K562 (cell line): ENCODE data around the gene EFS. TPM values are rescaled to one million over a fixed set of nuclear protein-coding genes. Genes with fewer than 3 reads are reported as not detected.

ENCODE experiments used
- ARNT ChIP-seq, 2 experiments: fragments of 450-650 bp; IDR thresholded peaks; 2 replicates each; pipeline ENCODE4 v1.6.1; 2016; ENCODE audit warnings: mild to moderate bottlenecking in 1 of 2
- BDP1 ChIP-seq: IDR thresholded peaks from 3 replicates; pipeline ENCODE4 v1.6.1; 2011; ENCODE audit not compliant: insufficient read length, insufficient read depth
- CBFA2T3 ChIP-seq: fragments of 450-650 bp; IDR thresholded peaks from 2 replicates; pipeline ENCODE4 v1.6.1; 2017
- CBFB ChIP-seq: sonication (generic); formaldehyde crosslinking; IDR thresholded peaks from 2 replicates; pipeline ENCODE4 v1.4.0; 2020; ENCODE audit warnings: mild to moderate bottlenecking, missing genetic modification reagents
- CREB3 ChIP-seq: fragments of 450-650 bp; conservative IDR thresholded peaks from 2 replicates; pipeline ENCODE4 v1.6.1; 2016; ENCODE audit warnings: missing genetic modification characterization, low read depth, mild to moderate bottlenecking, missing compliant biosample characterization, moderate library complexity
- ETV5 ChIP-seq: sonication (generic); formaldehyde crosslinking; IDR thresholded peaks from 2 replicates; pipeline ENCODE4 v1.4.0; 2020; ENCODE audit warnings: low read depth, mild to moderate bottlenecking, missing genetic modification reagents
- GTF2E2 ChIP-seq: fragments of 200-800 bp; sonication (Bioruptor generic); IDR thresholded peaks from 2 replicates; pipeline ENCODE4 v1.6.1; 2016; ENCODE audit warnings: missing genetic modification characterization, missing compliant biosample characterization
- HCFC1 ChIP-seq: IDR thresholded peaks from 2 replicates; pipeline ENCODE4 v1.6.1; 2012; ENCODE audit warnings: low read depth, low read length, improper control_type of control experiment
- HDAC1 ChIP-seq, 2 experiments: fragments of 450-650 bp; IDR thresholded peaks; 2 replicates each; pipeline ENCODE4 v1.6.1; 2016 to 2017; ENCODE audit warnings: inconsistent platforms in 1 of 2, mild to moderate bottlenecking in 1 of 2, moderate library complexity in 1 of 2
- HDAC6 ChIP-seq: IDR thresholded peaks from 2 replicates; pipeline ENCODE4 v1.6.1; 2012; ENCODE audit warnings: low read depth, mild to moderate bottlenecking, control low read depth, inconsistent platforms, low read length, moderate library complexity
- MCM2 ChIP-seq: fragments of 450-650 bp; IDR thresholded peaks from 2 replicates; pipeline ENCODE4 v1.6.1; 2017; ENCODE audit warnings: low read depth, mild to moderate bottlenecking
- MTA3 ChIP-seq: fragments of 450-650 bp; formaldehyde crosslinking; IDR thresholded peaks from 2 replicates; pipeline ENCODE4 v1.6.1; 2017; ENCODE audit warnings: mild to moderate bottlenecking, borderline replicate concordance
- MYBL2 ChIP-seq, 2 experiments: fragments of 450-650 bp in 1 of 2; sonication (generic) in 1 of 2; formaldehyde crosslinking in 1 of 2; IDR thresholded peaks; 2 replicates each; pipeline versions ENCODE4 v1.6.1 to v1.8.1; 2017 to 2022; ENCODE audit warnings: borderline replicate concordance in 1 of 2, inconsistent platforms in 1 of 2, low read depth in 1 of 2, mild to moderate bottlenecking in 1 of 2, missing genetic modification reagents in 1 of 2, moderate library complexity in 1 of 2
- NELFE ChIP-seq: IDR thresholded peaks from 2 replicates; pipeline ENCODE4 v1.6.1; 2011; ENCODE audit warnings: mild to moderate bottlenecking; ENCODE audit not compliant: insufficient read depth, insufficient read length
- PML ChIP-seq: IDR thresholded peaks from 2 replicates; pipeline ENCODE4 v1.6.1; 2012; ENCODE audit warnings: low read length, inconsistent platforms
- RB1 ChIP-seq: fragments of 450-650 bp; IDR thresholded peaks from 2 replicates; pipeline ENCODE4 v1.6.1; 2017; ENCODE audit warnings: low read depth, mild to moderate bottlenecking
- SMAD3 ChIP-seq: fragments of 450-650 bp; formaldehyde crosslinking; conservative IDR thresholded peaks from 2 replicates; pipeline ENCODE4 v1.4.0; 2020; ENCODE audit warnings: mild to moderate bottlenecking
- SREBF1 ChIP-seq: fragments of 150-350 bp; IDR thresholded peaks from 2 replicates; pipeline ENCODE4 v1.6.1; 2014; ENCODE audit warnings: antibody characterized with exemption, low read depth, low read length, borderline replicate concordance
- WHSC1 ChIP-seq: IDR thresholded peaks from one replicate; pipeline ENCODE4 v1.6.1; 2012; ENCODE audit warnings: low read length, control low read depth, inconsistent platforms
- ZC3H4 ChIP-seq: sonication (generic); formaldehyde crosslinking; IDR thresholded peaks from 2 replicates; pipeline ENCODE4 v1.9.0; 2021; ENCODE audit warnings: missing genetic modification reagents, borderline replicate concordance
- ZFP36 ChIP-seq: fragments of 150-350 bp; IDR thresholded peaks from 2 replicates; pipeline ENCODE4 v1.6.1; 2018; ENCODE audit warnings: low read length, low read depth; ENCODE audit not compliant: partially characterized antibody
- ZNF24 ChIP-seq: fragments of 450-650 bp; IDR thresholded peaks from 2 replicates; pipeline ENCODE4 v1.6.1; 2016
- ZNF354B ChIP-seq: fragments of 250-450 bp; sonication (Bioruptor Pico); IDR thresholded peaks from 2 replicates; pipeline ENCODE4 v1.4.0; 2020
- ZNF431 ChIP-seq: sonication (generic); formaldehyde crosslinking; IDR thresholded peaks from 2 replicates; pipeline ENCODE4 v1.8.0; 2022; ENCODE audit warnings: mild to moderate bottlenecking, missing genetic modification reagents
- ZNF449 ChIP-seq: fragments of 250-450 bp; sonication (Bioruptor Pico); IDR thresholded peaks from 2 replicates; pipeline ENCODE4 v1.8.0; 2022; ENCODE audit warnings: moderate library complexity, mild to moderate bottlenecking, inconsistent platforms
- ZNF551 ChIP-seq: fragments of 250-450 bp; sonication (Bioruptor Pico); IDR thresholded peaks from 2 replicates; pipeline ENCODE4 v1.5.0; 2021; ENCODE audit warnings: mild to moderate bottlenecking, moderate library complexity
- ZNF655 ChIP-seq: fragments of 250-450 bp; sonication (Bioruptor Pico); IDR thresholded peaks from 2 replicates; pipeline ENCODE4 v1.5.0; 2021
- ZNF778 ChIP-seq: fragments of 450-650 bp; formaldehyde crosslinking; IDR thresholded peaks from 2 replicates; pipeline ENCODE4 v1.4.0; 2020; ENCODE audit warnings: mild to moderate bottlenecking, moderate library complexity
- polyA plus RNA-seq, 8 experiments: library from polyadenylated mRNA; depleted of rRNA in 4 of 8; stranded (reverse) in 5 of 8; unstranded in 3 of 8; fragments of >200 nt; fragmentation: Nextera tagmentation in 2 of 8; fragmentation: Illumina TruSeq in 1 of 8; extraction: Ambion mirVana in 2 of 8; extraction: Trizol in 1 of 8; gene quantifications; 2 replicates each; pipeline versions ENCODE4 v1.2.1 to v1.2.3, GENCODE V29; 2011 to 2014; ENCODE audit warnings: inconsistent platforms in 1 of 8, missing spikeins in 1 of 8
- total RNA-seq, 7 experiments: library from RNA; depleted of rRNA in 6 of 7; stranded (reverse); fragments of >200 nt in 6 of 7; fragmentation: Illumina TruSeq in 2 of 7; extraction: Trizol in 2 of 7; gene quantifications; 2 replicates each; pipeline versions ENCODE4 v1.2.1 to v1.2.3, GENCODE V29; 2011 to 2021; ENCODE audit warnings: low replicate concordance in 1 of 7

The EFS gene
- total and polyA plus RNA-seq, 9 of the 15 experiments (the other 6 are each of a cell fraction or from before 2014, with no cell fraction given) = 0.01 to 0.03 TPM; not detected in 7

DNA sequence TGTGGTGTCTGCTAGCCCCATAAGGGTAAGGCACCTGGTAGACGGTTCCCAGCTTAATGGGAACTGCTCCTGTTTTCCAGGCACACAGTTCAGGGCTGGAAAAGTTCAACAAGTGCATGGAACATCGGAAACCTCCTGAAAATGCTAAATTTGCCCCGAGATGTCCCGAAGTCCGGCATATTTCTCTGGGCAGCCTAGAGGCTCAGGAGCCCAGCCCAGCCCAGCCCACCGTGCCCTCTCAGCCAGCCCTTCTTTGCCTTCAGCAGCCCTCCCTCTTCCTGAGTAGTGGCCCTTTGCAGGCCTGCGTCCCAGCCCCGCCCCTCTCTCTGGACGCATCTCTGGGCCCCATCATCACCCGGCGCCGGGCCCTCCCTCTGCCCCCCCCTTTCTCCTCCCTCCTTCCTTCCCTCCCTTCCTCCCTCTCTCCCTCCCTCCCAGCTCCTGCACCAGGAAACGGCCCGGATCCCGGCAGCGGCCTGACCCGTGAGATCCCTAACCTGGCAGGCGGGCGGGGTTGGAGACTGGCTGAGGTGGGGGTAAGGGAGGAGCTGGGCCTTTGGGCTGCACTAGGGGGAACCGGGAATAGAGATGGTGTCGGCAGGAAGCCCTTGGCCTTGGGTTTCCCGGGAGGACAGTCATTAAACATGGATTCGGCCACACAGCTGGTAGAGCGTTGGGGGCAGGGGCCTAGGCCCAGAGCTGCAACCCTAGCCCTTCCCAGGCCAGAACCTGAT, 58.4 kb downstream of the EFS start, which contains the start of gene BCL2L2 (continued):
- no peak for TF ChIP-seq ZNF655 (CRISPR knock-in tag)
- peak; percentile 20; the same call in 1 of the 2 replicates for TF ChIP-seq CBFA2T3
- 0 out of 2 replicates have a peak, but pooled peaks have one; percentile 32 for TF ChIP-seq GTF2E2
- TF ChIP-seq NELFE = no peak
- no peak for TF ChIP-seq ZNF449
- TF ChIP-seq MCM2 = no peak
- no peak for TF ChIP-seq HDAC6
- TF ChIP-seq ARNT (IDR thresholded peaks at IDR 0.05) = peak in 1 of 2 experiments; percentile 35; a peak in 1 of 4 replicates
- TF ChIP-seq ZFP36 = no peak
- TF ChIP-seq MTA3 = peak; percentile 70
- TF ChIP-seq HDAC1 (IDR thresholded peaks at IDR 0.05) = peak in 1 of 2 experiments; percentile 87; a peak in 2 of 4 replicates
- TF ChIP-seq ZC3H4 (CRISPR knock-in tag) = no peak
- peak; percentile 45; the same call in 1 of the 2 replicates for TF ChIP-seq PML
- peak; percentile 72 for TF ChIP-seq ETV5 (CRISPR knock-in tag)
- no peak for TF ChIP-seq SREBF1
- no peak for TF ChIP-seq CBFB
- TF ChIP-seq HCFC1 = peak; percentile 85
- no peak for TF ChIP-seq WHSC1
- TF ChIP-seq ZNF431 = no peak
- TF ChIP-seq MYBL2 (IDR thresholded peaks at IDR 0.05; ENCODE audit: low read depth) = no peak
- no peak for TF ChIP-seq MYBL2 (CRISPR knock-in tag; IDR thresholded peaks at IDR 0.05; ENCODE audit: borderline replicate concordance)
- no peak for TF ChIP-seq BDP1
- TF ChIP-seq ZNF24 = no peak
- no peak for TF ChIP-seq ZNF354B (CRISPR knock-in tag)
- TF ChIP-seq SMAD3 (CRISPR knock-in tag) = no peak
- TF ChIP-seq RB1 = peak; percentile 58; the same call in 1 of the 2 replicates
- no peak for TF ChIP-seq CREB3 (tag)
- no peak for TF ChIP-seq ZNF551 (CRISPR knock-in tag)
- no peak for TF ChIP-seq ZNF778
